Nephron progenitor cell (in vitro differentiated cells): ENCODE results near the gene PCDHB14.
"Not testable (repeated sequence)": the region's sequence is repeated elsewhere in the genome, so short reads cannot be mapped to it uniquely, and the experiment has no call there.

Source experiments
- DNase-seq: peaks from one replicate; pipeline ENCODE4 v3.0.0; 2021
- H3K27ac Mint-ChIP-seq: 2 replicates; pipeline ENCODE4 v1.8.0; 2021; ENCODE audit warnings: mild to moderate bottlenecking, moderate library complexity, mixed read lengths
- H3K27me3 Mint-ChIP-seq: 2 replicates; pipeline ENCODE4 v1.8.0; 2021; ENCODE audit warnings: mild to moderate bottlenecking, low read depth, mixed read lengths; ENCODE audit not compliant: poor library complexity
- H3K36me3 Mint-ChIP-seq: 2 replicates; pipeline ENCODE4 v1.8.0; 2021; ENCODE audit warnings: low read depth, mixed read lengths
- H3K4me1 Mint-ChIP-seq: 2 replicates; pipeline ENCODE4 v1.8.0; 2021; ENCODE audit warnings: mixed read lengths
- H3K4me3 Mint-ChIP-seq: 2 replicates; pipeline ENCODE4 v1.8.0; 2021; ENCODE audit warnings: mild to moderate bottlenecking, moderate library complexity, mixed read lengths
- H3K9me3 Mint-ChIP-seq: 2 replicates; pipeline ENCODE4 v1.8.0; 2021; ENCODE audit warnings: mild to moderate bottlenecking, moderate library complexity, mixed read lengths
- TF ChIP-seq, protein P1 (sequence below): fragments of 200-600 bp; sonication (generic); IDR thresholded peaks from 2 replicates; pipeline ENCODE4 v1.5.0; 2021; ENCODE audit warnings: antibody characterized with exemption

PCDHB14 gene

GRCh38 chr5:141236516-141237313 is 13.6 kb downstream of the PCDHB14 start:
- Mint-ChIP-seq H3K27ac (no peak overlapping the region), H3K9me3 (peaks cover 84% of the 10 kb centered on the region)

DNA sequence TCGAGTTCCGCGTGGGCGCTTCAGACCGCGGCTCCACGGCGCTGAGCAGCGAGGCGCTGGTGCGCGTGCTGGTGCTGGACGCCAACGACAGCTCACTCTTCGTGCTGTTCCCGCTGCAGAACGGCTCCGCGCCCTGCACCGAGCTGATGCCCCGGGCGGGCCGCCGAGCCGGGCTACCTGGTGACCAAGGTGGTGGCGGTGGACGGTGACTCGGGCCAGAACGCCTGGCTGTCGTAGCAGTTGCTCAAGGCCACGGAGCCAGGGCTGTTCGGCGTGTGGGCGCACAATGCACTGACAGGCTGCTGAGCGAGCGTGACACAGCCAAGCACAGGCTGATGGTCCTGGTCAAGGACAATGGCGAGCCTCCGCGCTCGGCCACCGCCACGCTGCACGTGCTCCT is 18.4 kb downstream of the PCDHB14 start:
- no peak for DNase-seq

More at GRCh38 chr5:141236516-141237313, 13.6 kb downstream of the PCDHB14 start:
- Mint-ChIP-seq H3K27me3 (peaks cover 2% of the 10 kb centered on the region), H3K4me1 (no peaks in the 10 kb centered on the region), H3K36me3 (peaks cover 44% of the 10 kb centered on the region), H3K4me3 (no peak overlapping the region)
- TF ChIP-seq, protein P1, sequence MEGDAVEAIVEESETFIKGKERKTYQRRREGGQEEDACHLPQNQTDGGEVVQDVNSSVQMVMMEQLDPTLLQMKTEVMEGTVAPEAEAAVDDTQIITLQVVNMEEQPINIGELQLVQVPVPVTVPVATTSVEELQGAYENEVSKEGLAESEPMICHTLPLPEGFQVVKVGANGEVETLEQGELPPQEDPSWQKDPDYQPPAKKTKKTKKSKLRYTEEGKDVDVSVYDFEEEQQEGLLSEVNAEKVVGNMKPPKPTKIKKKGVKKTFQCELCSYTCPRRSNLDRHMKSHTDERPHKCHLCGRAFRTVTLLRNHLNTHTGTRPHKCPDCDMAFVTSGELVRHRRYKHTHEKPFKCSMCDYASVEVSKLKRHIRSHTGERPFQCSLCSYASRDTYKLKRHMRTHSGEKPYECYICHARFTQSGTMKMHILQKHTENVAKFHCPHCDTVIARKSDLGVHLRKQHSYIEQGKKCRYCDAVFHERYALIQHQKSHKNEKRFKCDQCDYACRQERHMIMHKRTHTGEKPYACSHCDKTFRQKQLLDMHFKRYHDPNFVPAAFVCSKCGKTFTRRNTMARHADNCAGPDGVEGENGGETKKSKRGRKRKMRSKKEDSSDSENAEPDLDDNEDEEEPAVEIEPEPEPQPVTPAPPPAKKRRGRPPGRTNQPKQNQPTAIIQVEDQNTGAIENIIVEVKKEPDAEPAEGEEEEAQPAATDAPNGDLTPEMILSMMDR, result no peak
- no peak for DNase-seq

GRCh38 chr5:141245250-141245717 is 22.1 kb downstream of the PCDHB14 start, which contains the start of gene PCDHB15:
Gene PCDHB15 (plus strand): TSS chr5:141245395. CDS start chr5:141245579, 184 bp downstream.
- peaks cover 8% of the 10 kb centered on the region for H3K27me3 Mint-ChIP-seq
- peak within 1 kb of the TSS; percentile 82 for H3K4me3 Mint-ChIP-seq
- peaks cover 93% of the 10 kb centered on the region for H3K9me3 Mint-ChIP-seq
- H3K4me1 Mint-ChIP-seq, result no peaks in the 10 kb centered on the region
- H3K36me3 Mint-ChIP-seq, result peaks cover 87% of the 10 kb centered on the region
- H3K27ac Mint-ChIP-seq, result no peak within 1 kb of the TSS
- peak; percentile 51 for DNase-seq
- TF ChIP-seq, protein P1, result peak; percentile 23

More for the DNA sequence above, 18.4 kb downstream of the PCDHB14 start:
- TF ChIP-seq, protein P1, result no peak
- H3K27ac Mint-ChIP-seq, result no peak overlapping the region
- H3K36me3 Mint-ChIP-seq, result peaks cover 70% of the 10 kb centered on the region
- H3K4me3 Mint-ChIP-seq, result no peak overlapping the region
- peaks cover 90% of the 10 kb centered on the region for H3K9me3 Mint-ChIP-seq
- no peaks in the 10 kb centered on the region for H3K4me1 Mint-ChIP-seq
- peaks cover 6% of the 10 kb centered on the region for H3K27me3 Mint-ChIP-seq

GRCh38 chr5:141246971-141247370 is 23.8 kb downstream of the PCDHB14 start:
- H3K36me3 Mint-ChIP-seq, result peaks cover 85% of the 10 kb centered on the region
- H3K27ac Mint-ChIP-seq, H3K4me1 Mint-ChIP-seq, H3K27me3 Mint-ChIP-seq, DNase-seq, H3K4me3 Mint-ChIP-seq: not testable (repeated sequence)
- peaks cover 95% of the 10 kb centered on the region for H3K9me3 Mint-ChIP-seq

GRCh38 chr5:141247434-141247833 is 24.3 kb downstream of the PCDHB14 start:
- H3K27me3 Mint-ChIP-seq, H3K4me3 Mint-ChIP-seq: not testable (repeated sequence)
- peaks cover 82% of the 10 kb centered on the region for H3K36me3 Mint-ChIP-seq

GRCh38 chr5:141250576-141250975 is 27.4 kb downstream of the PCDHB14 start:
- TF ChIP-seq, protein P1, result no peak
- DNase-seq, result no peak
- no peak overlapping the region for H3K4me3 Mint-ChIP-seq
- peaks cover 4% of the 10 kb centered on the region for H3K27me3 Mint-ChIP-seq
- no peak overlapping the region for H3K27ac Mint-ChIP-seq
- peaks cover 70% of the 10 kb centered on the region for H3K36me3 Mint-ChIP-seq
- H3K9me3 Mint-ChIP-seq, result peaks cover 94% of the 10 kb centered on the region
- no peaks in the 10 kb centered on the region for H3K4me1 Mint-ChIP-seq

More at GRCh38 chr5:141247434-141247833, 24.3 kb downstream of the PCDHB14 start:
- not testable (repeated sequence) for H3K4me1 Mint-ChIP-seq, DNase-seq
- peak overlapping the region; percentile 74 for H3K27ac Mint-ChIP-seq
- H3K9me3 Mint-ChIP-seq, result peaks cover 95% of the 10 kb centered on the region
